Fibroblast of skin of abdomen (primary cell): ENCODE data around the gene MAPT.
A peak's percentile ranks its signal among the peaks of the same experiment; 100 is the strongest.
"Not testable (repeated sequence)": the region's sequence is repeated elsewhere in the genome, so short reads cannot be mapped to it uniquely, and the experiment has no call there.

ENCODE experiments used
- DNase-seq: peaks from one replicate; pipeline ENCODE4 v3.0.0-alpha.2; 2013

The MAPT gene

GRCh38 chr17:46011711-46012505 is 117.6 kb downstream of the MAPT start:
- no peak for DNase-seq

- DNase-seq, result no peak
These were observed 118.2 kb downstream of the MAPT start for GRCh38 chr17:46012506-46013079.

GRCh38 chr17:46013127-46013501 is 118.8 kb downstream of the MAPT start:
- DNase-seq, result no peak

- peak; percentile 59 for DNase-seq
These were observed 119.3 kb downstream of the MAPT start for GRCh38 chr17:46013502-46014165.

GRCh38 chr17:46019408-46019925 is 125.1 kb downstream of the MAPT start:
- not testable (repeated sequence) for DNase-seq

- no peak for DNase-seq
These were observed 125.8 kb downstream of the MAPT start for GRCh38 chr17:46020023-46020761.

- no peak for DNase-seq
These were observed 126.6 kb downstream of the MAPT start for GRCh38 chr17:46020998-46021397.

- DNase-seq, result not testable (repeated sequence)
These were observed 129.0 kb downstream of the MAPT start for GRCh38 chr17:46023366-46023765.

- DNase-seq, result no peak
These were observed 129.5 kb downstream of the MAPT start for GRCh38 chr17:46023783-46024388.

GRCh38 chr17:46024590-46024989 is 130.2 kb downstream of the MAPT start:
- no peak for DNase-seq

- DNase-seq, result no peak
These were observed 130.7 kb downstream of the MAPT start for GRCh38 chr17:46025060-46025459.

GRCh38 chr17:46025510-46026165 is 131.3 kb downstream of the MAPT start:
- DNase-seq, result no peak

GRCh38 chr17:46026166-46027047 is 132.1 kb downstream of the MAPT start:
- DNase-seq, result no peak

GRCh38 chr17:46027048-46027975 is 133.0 kb downstream of the MAPT start:
- no peak for DNase-seq

- DNase-seq, result no peak
These were observed 133.6 kb downstream of the MAPT start for GRCh38 chr17:46027976-46028325.

- no peak for DNase-seq
These were observed 134.0 kb downstream of the MAPT start for GRCh38 chr17:46028374-46028773.

GRCh38 chr17:46028981-46029565 is 134.7 kb downstream of the MAPT start:
- no peak for DNase-seq

- no peak for DNase-seq
These were observed 135.3 kb downstream of the MAPT start for GRCh38 chr17:46029627-46030026.

- no peak for DNase-seq
These were observed 136.4 kb downstream of the MAPT start for GRCh38 chr17:46030752-46031151.
